Esophagus squamous epithelium (tissue), 5 donors: ENCODE results near the gene GLB1L2. TPM values are rescaled to one million over a fixed set of nuclear protein-coding genes. Genes with fewer than 3 reads are reported as not detected.

Experiments
- DNase-seq: peaks from one replicate; lab custom pipeline; 2025; lab: John Stamatoyannopoulos, UW
- H3K27ac ChIP-seq, 4 donors: fragments of 200-600 bp; sonication (generic); one replicate each; pipeline ENCODE4 v1.5.1; 2016 to 2019; ENCODE audit warnings: mild to moderate bottlenecking in 1 of 4
- H3K27me3 ChIP-seq, 4 donors: fragments of 200-600 bp; sonication (generic); 1 replicate in 3 of 4; 2 replicates in 1 of 4; pipeline versions ENCODE4 v1.5.1 to v1.6.0; 2017 to 2021; ENCODE audit warnings: antibody characterized with exemption in 1 of 4
- H3K36me3 ChIP-seq, 3 donors: fragments of 200-600 bp; sonication (generic); one replicate each; pipeline ENCODE4 v1.5.1; 2016 to 2019
- H3K4me1 ChIP-seq, 3 donors: fragments of 200-600 bp; sonication (generic); one replicate each; pipeline ENCODE4 v1.5.1; 2017 to 2019
- H3K4me3 ChIP-seq, 4 donors: fragments of 200-600 bp; sonication (generic); 1 replicate in 3 of 4; 2 replicates in 1 of 4; pipeline ENCODE4 v1.5.1; 2016 to 2019; ENCODE audit warnings: mild to moderate bottlenecking in 2 of 4, moderate library complexity in 1 of 4
- H3K9me3 ChIP-seq, 3 donors: fragments of 200-600 bp; sonication (generic); one replicate each; pipeline ENCODE4 v1.5.1; 2016 to 2019
- POLR2A ChIP-seq, 4 donors: fragments of 450-650 bp; IDR thresholded peaks; one replicate each; pipeline ENCODE4 v1.6.1; 2017; ENCODE audit warnings: antibody characterized with exemption in 4 of 4, mild to moderate bottlenecking in 4 of 4, moderate library complexity in 3 of 4
- WGBS, 2 donors: methylation state at CpG; one replicate each; pipeline ENCODE4 v1.1.5; 2018; 5-methylcytosine and 5-hydroxymethylcytosine counted together
- intact Hi-C: fragments of 100-400 bp; cut with DNase I; formaldehyde crosslinking; loops from one replicate; pipeline ENCODE4 v1.15.0; 2022
- total RNA-seq, 4 donors: library from RNA; depleted of rRNA; stranded (reverse); fragments of >200 nt; gene quantifications; one replicate each; pipeline ENCODE4 v1.1.0, GENCODE V29; 2016
- TF ChIP-seq, protein P1 (sequence below), 6 experiments: fragments of 450-650 bp in 4 of 6; fragments of 200-600 bp in 2 of 6; sonication (generic) in 2 of 6; IDR thresholded peaks; one replicate each; pipeline ENCODE4 v1.5.1; 2016 to 2019; ENCODE audit warnings: antibody characterized with exemption in 6 of 6, mild to moderate bottlenecking in 4 of 6, moderate library complexity in 4 of 6
- donor health status: DM: yes; HTN: yes; CAD: no.

GLB1L2 gene
- total RNA-seq, 4 donors from 2014 or later, result 2.8 to 7.8 (median 3.7) TPM

- H3K27me3 ChIP-seq, result peaks cover 0 to 5% (median 0%) of the 10 kb centered on the region in 4 donors
- no peaks in the 10 kb centered on the region for H3K9me3 ChIP-seq
- no peak for DNase-seq
- H3K4me3 ChIP-seq, result no peak overlapping the region
- H3K36me3 ChIP-seq, result peaks cover 0 to 2% (median 0%) of the 10 kb centered on the region in 3 donors
- intact Hi-C loops, result no loop called here
- no peak for TF ChIP-seq POLR2A (IDR thresholded peaks at IDR 0.05)
- WGBS, 2 donors, result 69 to 77% methylated on average over 7 of the region's 7 CpGs
- no peak overlapping the region for H3K27ac ChIP-seq
- peaks cover 0 to 6% (median 0%) of the 10 kb centered on the region in 3 donors for H3K4me1 ChIP-seq
Measured at GRCh38 chr11:134363592-134363991, 31.8 kb downstream of the GLB1L2 start.

GRCh38 chr11:134364261-134364660 is 32.5 kb downstream of the GLB1L2 start:
- intact Hi-C loops, result no loop called here
- DNase-seq, result no peak
- WGBS, 2 donors, result 73 to 94% methylated on average over 5 to 8 of the region's 9 CpGs

DNA sequence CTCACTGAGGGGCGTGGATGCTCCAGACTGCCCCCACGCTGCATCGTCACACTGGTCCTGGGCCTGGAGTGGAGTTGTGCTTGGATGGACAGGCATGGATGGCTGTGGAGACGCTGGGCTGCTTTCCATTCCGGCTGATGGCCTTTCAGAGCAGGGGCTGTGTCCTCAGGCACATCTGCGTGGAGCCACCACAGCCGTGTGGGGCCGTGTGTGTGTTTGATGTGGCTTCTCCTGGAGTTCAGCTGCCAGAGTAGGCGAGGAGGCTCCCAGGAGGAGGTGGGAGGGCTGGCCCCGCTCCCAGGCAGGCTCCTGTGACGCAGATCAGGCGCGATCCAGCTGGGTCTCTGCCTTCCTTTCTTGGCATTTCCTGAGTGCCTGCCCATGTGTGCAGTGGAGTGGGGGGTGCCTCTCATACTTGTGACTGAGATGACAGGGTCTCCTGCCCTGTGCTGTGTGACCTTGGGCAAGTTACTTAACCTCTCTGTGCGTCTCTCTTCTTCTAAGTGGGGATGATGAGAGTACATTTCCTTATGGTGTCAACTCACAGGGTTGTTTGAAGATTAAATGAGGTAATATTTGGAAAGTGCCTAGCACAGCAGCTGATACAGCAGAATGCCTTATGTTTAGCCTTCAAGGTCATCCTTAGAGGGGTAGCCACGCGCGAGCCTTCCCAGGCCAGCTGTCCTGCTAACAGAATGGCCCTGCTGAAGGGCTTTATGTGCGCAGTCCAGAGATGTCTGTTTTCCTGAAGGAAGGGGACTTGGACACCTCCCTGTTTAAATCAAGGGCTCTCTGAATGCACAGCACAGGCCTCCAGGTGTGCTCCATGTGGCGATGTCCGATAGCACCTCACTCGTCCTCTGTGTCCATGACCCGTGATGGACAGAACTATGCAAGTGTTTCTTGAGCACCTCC is 33.5 kb downstream of the GLB1L2 start:
- 76 to 91% methylated on average over 9 to 11 of the region's 22 CpGs for WGBS, 2 donors
- Histone ChIP-seq H3K27ac (no peak overlapping the region), H3K27me3 (peaks cover 0 to 5% (median 0%) of the 10 kb centered on the region in 4 donors), H3K36me3 (peaks cover 0 to 11% (median 0%) of the 10 kb centered on the region in 3 donors), H3K4me1 (peaks cover 0 to 3% (median 0%) of the 10 kb centered on the region in 3 donors), H3K9me3 (no peaks in the 10 kb centered on the region), H3K4me3 (no peak overlapping the region)
- TF ChIP-seq POLR2A (IDR thresholded peaks at IDR 0.05), result no peak
- TF ChIP-seq, protein P1, sequence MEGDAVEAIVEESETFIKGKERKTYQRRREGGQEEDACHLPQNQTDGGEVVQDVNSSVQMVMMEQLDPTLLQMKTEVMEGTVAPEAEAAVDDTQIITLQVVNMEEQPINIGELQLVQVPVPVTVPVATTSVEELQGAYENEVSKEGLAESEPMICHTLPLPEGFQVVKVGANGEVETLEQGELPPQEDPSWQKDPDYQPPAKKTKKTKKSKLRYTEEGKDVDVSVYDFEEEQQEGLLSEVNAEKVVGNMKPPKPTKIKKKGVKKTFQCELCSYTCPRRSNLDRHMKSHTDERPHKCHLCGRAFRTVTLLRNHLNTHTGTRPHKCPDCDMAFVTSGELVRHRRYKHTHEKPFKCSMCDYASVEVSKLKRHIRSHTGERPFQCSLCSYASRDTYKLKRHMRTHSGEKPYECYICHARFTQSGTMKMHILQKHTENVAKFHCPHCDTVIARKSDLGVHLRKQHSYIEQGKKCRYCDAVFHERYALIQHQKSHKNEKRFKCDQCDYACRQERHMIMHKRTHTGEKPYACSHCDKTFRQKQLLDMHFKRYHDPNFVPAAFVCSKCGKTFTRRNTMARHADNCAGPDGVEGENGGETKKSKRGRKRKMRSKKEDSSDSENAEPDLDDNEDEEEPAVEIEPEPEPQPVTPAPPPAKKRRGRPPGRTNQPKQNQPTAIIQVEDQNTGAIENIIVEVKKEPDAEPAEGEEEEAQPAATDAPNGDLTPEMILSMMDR (IDR thresholded peaks at IDR 0.05), result no peak
- no peak for DNase-seq
- intact Hi-C loops, result no loop called here

More at GRCh38 chr11:134364261-134364660, 32.5 kb downstream of the GLB1L2 start:
- H3K9me3 ChIP-seq, result no peaks in the 10 kb centered on the region
- peaks cover 0 to 6% (median 0%) of the 10 kb centered on the region in 3 donors for H3K4me1 ChIP-seq
- no peak overlapping the region for H3K27ac ChIP-seq
- TF ChIP-seq, protein P1 (IDR thresholded peaks at IDR 0.05), result no peak
- TF ChIP-seq POLR2A (IDR thresholded peaks at IDR 0.05), result no peak
- H3K27me3 ChIP-seq, result peaks cover 0 to 5% (median 0%) of the 10 kb centered on the region in 4 donors
- H3K36me3 ChIP-seq, result peaks cover 0 to 8% (median 0%) of the 10 kb centered on the region in 3 donors
- no peak overlapping the region for H3K4me3 ChIP-seq

DNA sequence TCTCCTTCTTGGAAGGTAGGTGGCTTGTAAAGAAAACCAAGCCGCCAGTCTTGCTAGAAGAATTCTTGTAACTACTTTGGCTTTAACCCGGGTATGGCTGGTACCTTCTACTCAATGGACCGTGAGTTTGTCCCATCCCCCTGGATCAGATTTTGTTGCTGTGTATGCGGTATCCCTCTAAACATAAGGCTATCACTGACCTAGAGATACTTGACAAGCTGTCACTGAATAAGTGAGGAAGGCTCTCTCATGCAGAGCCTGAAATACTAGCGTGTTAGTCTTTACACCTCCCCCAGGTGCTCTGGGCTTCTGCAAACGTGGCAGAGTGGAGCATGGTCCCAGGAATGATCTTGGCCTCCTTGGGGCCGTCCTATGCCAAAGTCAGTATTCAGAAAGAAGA is 34.5 kb downstream of the GLB1L2 start:
- Histone ChIP-seq H3K4me3 (no peak overlapping the region), H3K4me1 (no peaks in the 10 kb centered on the region), H3K27ac (no peak overlapping the region), H3K36me3 (peaks cover 0 to 11% (median 0%) of the 10 kb centered on the region in 3 donors), H3K9me3 (no peaks in the 10 kb centered on the region), H3K27me3 (peaks cover 0 to 5% (median 0%) of the 10 kb centered on the region in 4 donors)
- intact Hi-C loops, result no loop called here
- WGBS, 2 donors, result 75 to 77% methylated on average over 4 to 5 of the region's 7 CpGs
- TF ChIP-seq POLR2A (IDR thresholded peaks at IDR 0.05), result no peak
- TF ChIP-seq, protein P1 (IDR thresholded peaks at IDR 0.05), result no peak
- no peak for DNase-seq

DNA sequence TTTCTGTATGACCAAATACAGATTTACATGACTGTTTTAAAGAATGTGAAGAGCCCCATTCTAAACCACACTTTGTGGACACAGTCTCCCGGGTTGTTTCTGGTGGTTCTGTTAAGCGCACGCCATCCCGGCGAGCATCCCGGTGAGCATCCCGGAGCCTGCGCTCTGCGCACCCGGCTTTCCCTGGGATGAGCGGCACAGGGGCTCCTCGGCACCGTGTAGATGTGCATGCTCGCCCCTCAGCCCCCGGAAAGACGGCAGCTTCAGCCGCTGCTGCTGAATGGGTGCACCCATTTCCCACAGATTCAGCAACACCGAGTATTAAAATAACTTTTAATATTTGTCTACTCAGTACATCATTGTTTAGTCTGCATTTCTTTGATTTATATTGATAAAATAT is 36.0 kb downstream of the GLB1L2 start:
- peaks cover 0 to 5% (median 0%) of the 10 kb centered on the region in 4 donors for H3K27me3 ChIP-seq
- 86 to 95% methylated on average over 16 of the region's 18 CpGs for WGBS, 2 donors
- intact Hi-C loops, result no loop called here
- H3K9me3 ChIP-seq, result no peaks in the 10 kb centered on the region
- no peaks in the 10 kb centered on the region for H3K4me1 ChIP-seq
- peaks cover 0 to 11% (median 0%) of the 10 kb centered on the region in 3 donors for H3K36me3 ChIP-seq
- H3K27ac ChIP-seq, result no peak overlapping the region
- TF ChIP-seq, protein P1 (IDR thresholded peaks at IDR 0.05), result no peak
- no peak for TF ChIP-seq POLR2A (IDR thresholded peaks at IDR 0.05)
- no peak for DNase-seq
- no peak overlapping the region for H3K4me3 ChIP-seq
